Right lobe of liver (tissue), 4 donors: ENCODE results near the gene S1PR5.

Source experiments
- POLR2A ChIP-seq: fragments of 450-650 bp; IDR thresholded peaks from one replicate; pipeline ENCODE4 v1.6.1; 2017; ENCODE audit warnings: antibody characterized with exemption, mild to moderate bottlenecking
- TF ChIP-seq, protein P1 (sequence below), 4 donors: fragments of 200-600 bp in 3 of 4; fragments of 450-650 bp in 1 of 4; IDR thresholded peaks; one replicate each; pipeline versions ENCODE4 v1.5.1 to v1.8.0; 2016 to 2022; ENCODE audit warnings: antibody characterized with exemption in 4 of 4, mild to moderate bottlenecking in 2 of 4
- donor health status: DM: no; HTN: no; CAD: no.
- donor health status: DM: no; HTN: no; CAD: no.
- donor health status: DM: no; HTN: yes; CAD: no.

DNA sequence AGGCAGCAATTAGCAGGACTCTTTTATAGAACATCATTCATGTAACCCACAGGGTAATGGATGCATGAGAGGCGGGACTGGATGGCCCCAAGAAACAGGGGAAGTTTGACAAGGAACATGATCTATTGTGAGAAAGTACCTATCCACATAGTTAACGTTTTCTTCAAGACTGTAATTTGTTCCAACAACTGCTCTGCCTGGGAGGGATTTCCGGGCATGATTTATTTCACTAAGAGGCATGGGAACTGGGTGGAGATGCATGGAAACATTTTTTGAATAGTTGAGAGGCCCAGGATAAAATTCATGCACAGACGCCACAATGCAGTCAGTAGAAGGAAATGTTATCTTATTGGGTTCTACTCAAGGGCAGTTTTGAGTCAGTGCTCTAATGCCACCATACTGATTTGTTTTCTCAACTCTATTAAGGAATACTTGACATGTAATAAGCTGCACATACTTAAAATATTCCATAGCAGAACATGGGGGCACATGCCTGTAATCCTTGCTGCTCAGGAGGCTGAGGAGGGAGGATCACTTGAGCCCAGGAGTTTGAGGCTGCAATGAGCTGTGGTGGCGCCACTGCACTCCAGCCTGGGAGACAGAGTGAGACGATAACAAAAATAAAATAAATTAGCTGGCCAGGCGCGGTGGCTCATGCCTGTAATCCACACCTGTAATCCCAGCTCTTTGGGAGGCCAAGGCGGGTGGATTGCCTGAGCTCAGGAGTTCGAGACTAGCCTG is 16.6 kb upstream of the S1PR5 start:
- TF ChIP-seq, protein P1, sequence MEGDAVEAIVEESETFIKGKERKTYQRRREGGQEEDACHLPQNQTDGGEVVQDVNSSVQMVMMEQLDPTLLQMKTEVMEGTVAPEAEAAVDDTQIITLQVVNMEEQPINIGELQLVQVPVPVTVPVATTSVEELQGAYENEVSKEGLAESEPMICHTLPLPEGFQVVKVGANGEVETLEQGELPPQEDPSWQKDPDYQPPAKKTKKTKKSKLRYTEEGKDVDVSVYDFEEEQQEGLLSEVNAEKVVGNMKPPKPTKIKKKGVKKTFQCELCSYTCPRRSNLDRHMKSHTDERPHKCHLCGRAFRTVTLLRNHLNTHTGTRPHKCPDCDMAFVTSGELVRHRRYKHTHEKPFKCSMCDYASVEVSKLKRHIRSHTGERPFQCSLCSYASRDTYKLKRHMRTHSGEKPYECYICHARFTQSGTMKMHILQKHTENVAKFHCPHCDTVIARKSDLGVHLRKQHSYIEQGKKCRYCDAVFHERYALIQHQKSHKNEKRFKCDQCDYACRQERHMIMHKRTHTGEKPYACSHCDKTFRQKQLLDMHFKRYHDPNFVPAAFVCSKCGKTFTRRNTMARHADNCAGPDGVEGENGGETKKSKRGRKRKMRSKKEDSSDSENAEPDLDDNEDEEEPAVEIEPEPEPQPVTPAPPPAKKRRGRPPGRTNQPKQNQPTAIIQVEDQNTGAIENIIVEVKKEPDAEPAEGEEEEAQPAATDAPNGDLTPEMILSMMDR (IDR thresholded peaks at IDR 0.05), result no peak
- no peak for TF ChIP-seq POLR2A
